ENCODE results near the gene FHL2.

FHL2 gene

DNA sequence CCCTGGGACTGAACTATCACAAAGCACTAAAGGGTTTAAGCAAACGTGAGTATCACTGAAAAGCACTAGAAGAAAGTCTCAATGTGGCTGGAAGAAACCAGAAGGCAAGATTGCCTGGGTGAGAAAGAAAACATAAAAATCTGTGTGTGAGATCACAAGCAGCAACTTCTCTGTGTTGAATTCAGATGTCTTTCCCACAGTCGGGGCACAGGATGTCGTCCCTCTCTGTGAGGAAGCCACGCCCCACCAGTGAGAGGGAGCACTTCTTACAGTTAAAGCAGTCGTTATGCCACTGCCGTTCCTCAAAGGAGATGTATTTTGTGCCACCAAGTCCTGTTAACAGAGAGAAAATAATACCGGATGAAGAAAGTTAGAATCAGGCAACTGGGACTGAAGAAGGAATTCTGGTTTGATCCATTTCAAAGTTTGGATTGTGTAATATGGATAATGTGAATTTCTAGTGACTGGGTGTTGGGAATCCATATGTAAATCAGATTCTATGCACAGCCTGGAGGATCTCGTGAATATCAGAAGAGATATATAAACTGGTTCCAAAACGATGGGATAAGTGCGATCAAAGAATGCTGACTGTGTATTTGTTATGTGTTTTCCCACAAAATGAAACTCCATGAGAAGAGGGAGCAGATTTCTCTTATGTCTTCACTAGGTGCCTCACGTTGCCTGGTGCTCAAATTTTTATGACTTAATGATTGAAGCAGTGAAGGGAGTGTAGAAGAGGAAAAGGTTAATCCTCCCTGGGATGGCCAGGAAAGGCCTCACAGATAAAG is 37.6 kb downstream of the FHL2 start:
- no peak for DNase-seq (ENCODE audit: low spot score)
- no peak overlapping the region for H3K27ac ChIP-seq
- CTCF ChIA-PET = no interaction called here
- no peak for TF ChIP-seq CTCF (conservative IDR thresholded peaks at IDR 0.05; ENCODE audit: low read depth)
- POLR2A ChIA-PET (ENCODE audit: low non-redundant PET) = no interaction called here

- CTCF ChIA-PET = interaction anchor here (1.7 kb wide), 1 partner anchor 11 kb away, joined by 3 read pairs; no protein-coding TSS in a partner anchor
- POLR2A ChIA-PET (ENCODE audit: low non-redundant PET) = no interaction called here
- no peak for DNase-seq (ENCODE audit: low spot score)
- TF ChIP-seq CTCF (conservative IDR thresholded peaks at IDR 0.05; ENCODE audit: low read depth) = no peak
- no peak overlapping the region for H3K27ac ChIP-seq
These were observed 40.3 kb downstream of the FHL2 start for GRCh38 chr2:105358593-105358992.

DNA sequence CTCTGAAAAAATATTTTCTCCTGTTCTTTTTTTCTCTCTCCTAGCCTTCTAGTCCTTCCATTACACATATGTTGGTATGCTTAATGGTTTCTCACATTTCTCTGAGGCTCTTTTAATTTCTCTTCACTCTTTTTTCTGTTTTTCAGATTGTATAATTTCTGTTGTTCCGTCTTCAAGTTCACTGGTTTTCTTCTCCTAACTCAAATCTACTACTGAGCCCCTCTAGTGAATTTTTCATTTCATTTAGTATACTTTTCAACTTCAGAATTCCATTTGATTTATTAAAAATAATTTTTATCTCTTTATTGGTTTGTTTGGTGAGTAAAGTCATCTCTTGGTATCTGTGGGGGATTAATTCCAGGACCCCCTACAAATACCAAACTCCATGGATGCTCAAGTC is 41.7 kb downstream of the FHL2 start:
- ChIA-PET POLR2A (ENCODE audit: low non-redundant PET) (no interaction called here), CTCF (no interaction called here)
- H3K27ac ChIP-seq = no peak overlapping the region
- TF ChIP-seq CTCF (conservative IDR thresholded peaks at IDR 0.05; ENCODE audit: low read depth) = no peak
- no peak for DNase-seq (ENCODE audit: low spot score)

GRCh38 chr2:105344704-105345345 is 54.0 kb downstream of the FHL2 start:
- CTCF ChIA-PET = interaction anchor here (0.6 to 1.0 kb wide), 4 partner anchors 176 to 400 kb away, joined by 3 to 6 read pairs (median 5); no protein-coding TSS in a partner anchor
- POLR2A ChIA-PET (ENCODE audit: low non-redundant PET) = no interaction called here
- peak; percentile 57 for TF ChIP-seq CTCF (conservative IDR thresholded peaks at IDR 0.05; ENCODE audit: low read depth)
- peak; percentile 24 for DNase-seq (ENCODE audit: low spot score)
- no peak overlapping the region for H3K27ac ChIP-seq

DNA sequence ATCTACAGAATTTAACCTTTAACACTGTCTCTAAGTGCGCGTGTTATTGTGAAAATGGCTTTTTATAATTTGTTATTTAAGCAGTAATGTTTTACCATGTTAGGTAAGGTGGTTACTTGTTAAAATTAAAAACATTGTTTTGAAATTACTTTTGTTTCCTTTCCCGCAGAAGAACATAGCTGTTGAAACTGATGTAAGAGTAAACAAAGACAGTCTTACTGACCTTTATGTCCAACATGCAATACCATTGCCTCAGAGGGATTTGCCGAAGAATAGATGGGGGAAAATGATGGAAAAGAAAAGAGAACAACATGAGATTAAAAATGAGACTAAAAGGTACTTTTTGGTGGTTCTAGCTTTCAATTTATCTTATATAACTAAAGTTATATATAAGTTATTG is 59.4 kb downstream of the FHL2 start:
- TF ChIP-seq CTCF (conservative IDR thresholded peaks at IDR 0.05; ENCODE audit: low read depth) = no peak
- ChIA-PET CTCF (no interaction called here), POLR2A (ENCODE audit: low non-redundant PET) (no interaction called here)
- DNase-seq (ENCODE audit: low spot score) = no peak
- H3K27ac ChIP-seq = no peak overlapping the region

- no peak for TF ChIP-seq CTCF (conservative IDR thresholded peaks at IDR 0.05; ENCODE audit: low read depth)
- peak; percentile 11 for DNase-seq (ENCODE audit: low spot score)
- POLR2A ChIA-PET (ENCODE audit: low non-redundant PET) = no interaction called here
- CTCF ChIA-PET = no interaction called here
- H3K27ac ChIP-seq = peak overlapping the region; percentile 94
These were observed 60.8 kb downstream of the FHL2 start for GRCh38 chr2:105338020-105338385.

Data from RWPE1 (cell line).